HEK293 (cell line): ENCODE data around the gene TRAPPC3L.

Experiments used
- CTCF ChIA-PET: fragments of 350-600 bp; formaldehyde crosslinking; extraction: SDS; loops from one replicate; lab custom pipeline; 2021; ENCODE audit warnings: antibody characterized with exemption; lab: Yijun Ruan, JAX
- POLR2A ChIA-PET: fragments of 300-600 bp; formaldehyde crosslinking; extraction: SDS; loops from one replicate; lab custom pipeline; 2020; ENCODE audit warnings: antibody characterized with exemption, inconsistent platforms; lab: Yijun Ruan, JAX
- H3K27ac ChIP-seq: fragments of 200-500 bp; sonication (Bioruptor generic); 2 replicates; pipeline ENCODE4 v1.5.1; 2014; ENCODE audit warnings: low read depth, low read length, control low read depth, inconsistent platforms; ENCODE audit errors: extremely low read depth
- H3K36me3 ChIP-seq, 2 experiments: fragments of 200-500 bp in 1 of 2; sonication (Bioruptor generic) in 1 of 2; 1 replicate in 1 of 2; 2 replicates in 1 of 2; pipeline ENCODE4 v1.5.1; 2014 to 2017; ENCODE audit warnings: inconsistent platforms in 2 of 2, low read length in 2 of 2; ENCODE audit not compliant: control insufficient read depth in 2 of 2, insufficient read depth in 1 of 2
- H3K4me1 ChIP-seq: fragments of 200-500 bp; sonication (Bioruptor generic); 2 replicates; pipeline ENCODE4 v1.5.1; 2014; ENCODE audit warnings: mild to moderate bottlenecking, low read length, inconsistent platforms; ENCODE audit not compliant: control insufficient read depth, insufficient read depth
- H3K4me3 ChIP-seq: 2 replicates; pipeline ENCODE4 v1.5.1; 2011; ENCODE audit warnings: low read depth, mild to moderate bottlenecking, control low read depth, low read length, moderate library complexity
- H3K9me3 ChIP-seq: fragments of 200-500 bp; sonication (Bioruptor generic); 2 replicates; pipeline ENCODE4 v1.5.1; 2014; ENCODE audit warnings: low read depth, low read length, inconsistent platforms; ENCODE audit not compliant: control insufficient read depth, insufficient read depth
- HOXC10 ChIP-seq: sonication (generic); formaldehyde crosslinking; IDR thresholded peaks from 2 replicates; pipeline ENCODE4 v1.8.1; 2023; ENCODE audit warnings: mild to moderate bottlenecking, missing genetic modification reagents
- MEIS1 ChIP-seq: sonication (generic); formaldehyde crosslinking; IDR thresholded peaks from 2 replicates; pipeline ENCODE4 v1.8.1; 2022; ENCODE audit warnings: missing genetic modification reagents, mild to moderate bottlenecking, borderline replicate concordance
- MYNN ChIP-seq: fragments of 450-650 bp; formaldehyde crosslinking; IDR thresholded peaks from 2 replicates; pipeline ENCODE4 v1.5.1; 2016; ENCODE audit warnings: missing biosample characterization, missing genetic modification characterization, borderline replicate concordance
- SETDB1 ChIP-seq: IDR thresholded peaks from one replicate; pipeline ENCODE4 v1.6.1; 2017; ENCODE audit warnings: mild to moderate bottlenecking, low read length, moderate library complexity, mixed read lengths; ENCODE audit not compliant: insufficient read length
- TRIM28 ChIP-seq: IDR thresholded peaks from 2 replicates; pipeline ENCODE4 v1.6.1; 2011; ENCODE audit warnings: low read length, control low read depth, borderline replicate concordance
- ZBTB8A ChIP-seq: fragments of 450-650 bp; formaldehyde crosslinking; IDR thresholded peaks from 2 replicates; pipeline ENCODE4 v1.5.1; 2016; ENCODE audit warnings: missing biosample characterization, missing genetic modification characterization
- ZNF114 ChIP-seq: fragments of 450-650 bp; formaldehyde crosslinking; IDR thresholded peaks from 2 replicates; pipeline ENCODE4 v1.5.0; 2017; ENCODE audit warnings: missing biosample characterization, missing genetic modification characterization
- ZNF404 ChIP-seq: fragments of 450-650 bp; formaldehyde crosslinking; IDR thresholded peaks from 2 replicates; pipeline ENCODE4 v1.5.1; 2017; ENCODE audit warnings: missing biosample characterization, missing genetic modification characterization
- ZNF510 ChIP-seq: fragments of 450-650 bp; formaldehyde crosslinking; IDR thresholded peaks from 2 replicates; pipeline ENCODE4 v1.5.1; 2018; ENCODE audit warnings: mild to moderate bottlenecking, missing genetic modification characterization, missing biosample characterization; ENCODE audit not compliant: insufficient replicate concordance
- ZNF544 ChIP-seq: fragments of 450-650 bp; formaldehyde crosslinking; IDR thresholded peaks from 2 replicates; pipeline ENCODE4 v1.5.0; 2017; ENCODE audit warnings: missing biosample characterization, missing genetic modification characterization
- ZNF571 ChIP-seq: fragments of 450-650 bp; formaldehyde crosslinking; IDR thresholded peaks from 2 replicates; pipeline ENCODE4 v1.5.0; 2017; ENCODE audit warnings: missing biosample characterization, missing genetic modification characterization
- ZNF596 ChIP-seq: fragments of 450-650 bp; IDR thresholded peaks from 2 replicates; pipeline ENCODE4 v1.5.0; 2018; ENCODE audit warnings: missing biosample characterization, mild to moderate bottlenecking, missing genetic modification characterization, moderate library complexity
- ZNF623 ChIP-seq: fragments of 450-650 bp; formaldehyde crosslinking; IDR thresholded peaks from 2 replicates; pipeline ENCODE4 v1.5.1; 2016; ENCODE audit warnings: missing biosample characterization, missing genetic modification characterization
- ZNF626 ChIP-seq: fragments of 450-650 bp; sonication (Bioruptor Pico); formaldehyde crosslinking; IDR thresholded peaks from 2 replicates; pipeline ENCODE4 v1.5.1; 2018; ENCODE audit warnings: missing biosample characterization, missing genetic modification characterization, inconsistent platforms
- ZNF629 ChIP-seq: fragments of 450-650 bp; formaldehyde crosslinking; IDR thresholded peaks from 2 replicates; pipeline ENCODE4 v1.5.1; 2017; ENCODE audit warnings: missing biosample characterization, missing genetic modification characterization
- ZNF658 ChIP-seq: fragments of 450-650 bp; formaldehyde crosslinking; IDR thresholded peaks from 2 replicates; pipeline ENCODE4; 2016; ENCODE audit warnings: missing biosample characterization, missing genetic modification characterization
- ZNF670 ChIP-seq: fragments of 450-650 bp; formaldehyde crosslinking; IDR thresholded peaks from 2 replicates; pipeline ENCODE4 v1.5.1; 2016; ENCODE audit warnings: missing biosample characterization, missing genetic modification characterization, low read depth
- ZNF76 ChIP-seq: fragments of 450-650 bp; formaldehyde crosslinking; IDR thresholded peaks from 2 replicates; pipeline ENCODE4; 2016; ENCODE audit warnings: low read depth, missing biosample characterization, missing genetic modification characterization, borderline replicate concordance
- TF ChIP-seq, protein P1 (sequence below): fragments of 450-650 bp; IDR thresholded peaks from 2 replicates; pipeline ENCODE4 v1.5.1; 2018; ENCODE audit warnings: missing biosample characterization, mild to moderate bottlenecking, missing genetic modification characterization
- TF ChIP-seq, protein P2 (sequence below): fragments of 450-650 bp; formaldehyde crosslinking; IDR thresholded peaks from 2 replicates; pipeline ENCODE4 v1.5.1; 2016; ENCODE audit warnings: missing biosample characterization, missing genetic modification characterization, borderline replicate concordance
- TF ChIP-seq, protein P3 (sequence below): fragments of 450-650 bp; formaldehyde crosslinking; IDR thresholded peaks from 2 replicates; pipeline ENCODE4 v1.5.1; 2016; ENCODE audit warnings: missing biosample characterization, missing genetic modification characterization
- TF ChIP-seq, protein P4 (sequence below): IDR thresholded peaks from 2 replicates; pipeline ENCODE4 v1.6.1; 2011; ENCODE audit warnings: mild to moderate bottlenecking, low read depth, low read length, borderline replicate concordance
- TF ChIP-seq, protein P5 (sequence below): fragments of 450-650 bp; formaldehyde crosslinking; IDR thresholded peaks from 2 replicates; pipeline ENCODE4 v1.5.1; 2017; ENCODE audit warnings: missing biosample characterization, missing genetic modification characterization
- TF ChIP-seq, protein P6 (sequence below): sonication (generic); formaldehyde crosslinking; IDR thresholded peaks from 2 replicates; pipeline ENCODE4 v1.8.1; 2022; ENCODE audit warnings: mild to moderate bottlenecking, moderate library complexity, missing genetic modification reagents

TRAPPC3L gene

DNA sequence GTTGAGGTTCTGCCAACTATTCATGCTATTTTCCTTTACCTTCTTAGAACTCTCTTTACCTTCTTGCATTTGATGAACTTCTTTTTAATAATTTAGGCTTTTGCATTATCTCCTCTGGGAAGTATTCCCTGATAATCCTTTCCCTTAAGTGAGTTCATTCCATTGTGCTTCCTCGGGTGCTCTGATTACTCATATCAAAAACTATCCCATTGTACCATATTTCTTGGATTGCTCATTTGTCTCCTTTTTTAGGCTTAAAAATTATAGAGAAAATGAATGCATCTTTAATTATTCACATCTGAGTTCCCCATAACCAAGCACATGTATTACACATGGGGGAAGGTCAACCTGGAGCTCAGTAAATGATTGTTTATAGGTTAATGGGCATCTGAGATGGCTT is 10.6 kb upstream of the TRAPPC3L start (continued):
- no peak for TF ChIP-seq TRIM28
- no peak for TF ChIP-seq ZNF629 (tag by site-specific recombination)
- TF ChIP-seq ZNF596 (tag by site-specific recombination), result no peak
- TF ChIP-seq, protein P1, sequence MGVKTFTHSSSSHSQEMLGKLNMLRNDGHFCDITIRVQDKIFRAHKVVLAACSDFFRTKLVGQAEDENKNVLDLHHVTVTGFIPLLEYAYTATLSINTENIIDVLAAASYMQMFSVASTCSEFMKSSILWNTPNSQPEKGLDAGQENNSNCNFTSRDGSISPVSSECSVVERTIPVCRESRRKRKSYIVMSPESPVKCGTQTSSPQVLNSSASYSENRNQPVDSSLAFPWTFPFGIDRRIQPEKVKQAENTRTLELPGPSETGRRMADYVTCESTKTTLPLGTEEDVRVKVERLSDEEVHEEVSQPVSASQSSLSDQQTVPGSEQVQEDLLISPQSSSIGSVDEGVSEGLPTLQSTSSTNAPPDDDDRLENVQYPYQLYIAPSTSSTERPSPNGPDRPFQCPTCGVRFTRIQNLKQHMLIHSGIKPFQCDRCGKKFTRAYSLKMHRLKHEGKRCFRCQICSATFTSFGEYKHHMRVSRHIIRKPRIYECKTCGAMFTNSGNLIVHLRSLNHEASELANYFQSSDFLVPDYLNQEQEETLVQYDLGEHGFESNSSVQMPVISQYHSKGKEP, result no peak
- TF ChIP-seq HOXC10 (CRISPR knock-in tag), result no peak
- TF ChIP-seq, protein P2, sequence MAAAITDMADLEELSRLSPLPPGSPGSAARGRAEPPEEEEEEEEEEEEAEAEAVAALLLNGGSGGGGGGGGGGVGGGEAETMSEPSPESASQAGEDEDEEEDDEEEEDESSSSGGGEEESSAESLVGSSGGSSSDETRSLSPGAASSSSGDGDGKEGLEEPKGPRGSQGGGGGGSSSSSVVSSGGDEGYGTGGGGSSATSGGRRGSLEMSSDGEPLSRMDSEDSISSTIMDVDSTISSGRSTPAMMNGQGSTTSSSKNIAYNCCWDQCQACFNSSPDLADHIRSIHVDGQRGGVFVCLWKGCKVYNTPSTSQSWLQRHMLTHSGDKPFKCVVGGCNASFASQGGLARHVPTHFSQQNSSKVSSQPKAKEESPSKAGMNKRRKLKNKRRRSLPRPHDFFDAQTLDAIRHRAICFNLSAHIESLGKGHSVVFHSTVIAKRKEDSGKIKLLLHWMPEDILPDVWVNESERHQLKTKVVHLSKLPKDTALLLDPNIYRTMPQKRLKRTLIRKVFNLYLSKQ (tag by site-specific recombination), result no peak
- no peak for TF ChIP-seq ZNF670 (tag by site-specific recombination)
- TF ChIP-seq, protein P3, sequence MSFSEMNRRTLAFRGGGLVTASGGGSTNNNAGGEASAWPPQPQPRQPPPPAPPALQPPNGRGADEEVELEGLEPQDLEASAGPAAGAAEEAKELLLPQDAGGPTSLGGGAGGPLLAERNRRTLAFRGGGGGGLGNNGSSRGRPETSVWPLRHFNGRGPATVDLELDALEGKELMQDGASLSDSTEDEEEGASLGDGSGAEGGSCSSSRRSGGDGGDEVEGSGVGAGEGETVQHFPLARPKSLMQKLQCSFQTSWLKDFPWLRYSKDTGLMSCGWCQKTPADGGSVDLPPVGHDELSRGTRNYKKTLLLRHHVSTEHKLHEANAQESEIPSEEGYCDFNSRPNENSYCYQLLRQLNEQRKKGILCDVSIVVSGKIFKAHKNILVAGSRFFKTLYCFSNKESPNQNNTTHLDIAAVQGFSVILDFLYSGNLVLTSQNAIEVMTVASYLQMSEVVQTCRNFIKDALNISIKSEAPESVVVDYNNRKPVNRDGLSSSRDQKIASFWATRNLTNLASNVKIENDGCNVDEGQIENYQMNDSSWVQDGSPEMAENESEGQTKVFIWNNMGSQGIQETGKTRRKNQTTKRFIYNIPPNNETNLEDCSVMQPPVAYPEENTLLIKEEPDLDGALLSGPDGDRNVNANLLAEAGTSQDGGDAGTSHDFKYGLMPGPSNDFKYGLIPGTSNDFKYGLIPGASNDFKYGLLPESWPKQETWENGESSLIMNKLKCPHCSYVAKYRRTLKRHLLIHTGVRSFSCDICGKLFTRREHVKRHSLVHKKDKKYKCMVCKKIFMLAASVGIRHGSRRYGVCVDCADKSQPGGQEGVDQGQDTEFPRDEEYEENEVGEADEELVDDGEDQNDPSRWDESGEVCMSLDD, result no peak
- no peak for TF ChIP-seq ZNF76 (tag by site-specific recombination)
- no peak for TF ChIP-seq ZNF623 (tag by site-specific recombination)
- TF ChIP-seq ZNF510 (tag by site-specific recombination), result no peak

DNA sequence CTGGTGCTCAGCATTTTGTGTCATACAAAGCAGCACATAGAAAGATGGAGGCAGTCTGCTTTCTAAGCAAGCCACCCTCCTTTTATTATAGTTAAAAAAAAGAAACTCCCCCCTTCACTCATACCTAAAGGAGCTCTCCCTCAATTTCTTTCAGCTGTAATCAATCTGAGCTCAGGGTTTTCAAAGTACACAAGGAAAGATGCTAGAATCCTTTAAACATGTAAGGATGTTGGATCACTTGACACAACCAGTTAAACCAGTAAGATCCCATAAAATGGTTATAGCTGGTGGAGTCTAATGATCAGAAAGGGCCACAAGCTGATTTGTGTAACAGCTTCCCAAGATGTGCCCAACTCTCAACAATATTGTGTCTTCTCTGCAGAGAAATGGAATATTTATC is 8.0 kb upstream of the TRAPPC3L start, which contains the start of gene CALHM4:
TSS of gene CALHM4 (plus strand) at position 301 of the 400 bp plus-strand sequence. CDS start at position 344, 43 bp downstream.
- CTCF ChIA-PET, result interaction anchor here (0.6 to 3.3 kb wide), 6 partner anchors 8 to 285 kb away, joined by 3 to 15 read pairs (median 8); no protein-coding TSS in a partner anchor
- TF ChIP-seq ZNF114 (no peak), MEIS1 (no peak), ZNF658 (tag by site-specific recombination) (no peak), MYNN (tag by site-specific recombination) (no peak), ZNF626 (tag by site-specific recombination) (no peak), ZNF404 (no peak), SETDB1 (no peak), ZNF571 (tag by site-specific recombination) (no peak), ZNF544 (tag by site-specific recombination) (no peak), ZBTB8A (tag by site-specific recombination) (no peak)
- TF ChIP-seq, protein P4, sequence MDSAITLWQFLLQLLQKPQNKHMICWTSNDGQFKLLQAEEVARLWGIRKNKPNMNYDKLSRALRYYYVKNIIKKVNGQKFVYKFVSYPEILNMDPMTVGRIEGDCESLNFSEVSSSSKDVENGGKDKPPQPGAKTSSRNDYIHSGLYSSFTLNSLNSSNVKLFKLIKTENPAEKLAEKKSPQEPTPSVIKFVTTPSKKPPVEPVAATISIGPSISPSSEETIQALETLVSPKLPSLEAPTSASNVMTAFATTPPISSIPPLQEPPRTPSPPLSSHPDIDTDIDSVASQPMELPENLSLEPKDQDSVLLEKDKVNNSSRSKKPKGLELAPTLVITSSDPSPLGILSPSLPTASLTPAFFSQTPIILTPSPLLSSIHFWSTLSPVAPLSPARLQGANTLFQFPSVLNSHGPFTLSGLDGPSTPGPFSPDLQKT, result no peak
- TF ChIP-seq, protein P2 (tag by site-specific recombination), result no peak
- TF ChIP-seq, protein P5, sequence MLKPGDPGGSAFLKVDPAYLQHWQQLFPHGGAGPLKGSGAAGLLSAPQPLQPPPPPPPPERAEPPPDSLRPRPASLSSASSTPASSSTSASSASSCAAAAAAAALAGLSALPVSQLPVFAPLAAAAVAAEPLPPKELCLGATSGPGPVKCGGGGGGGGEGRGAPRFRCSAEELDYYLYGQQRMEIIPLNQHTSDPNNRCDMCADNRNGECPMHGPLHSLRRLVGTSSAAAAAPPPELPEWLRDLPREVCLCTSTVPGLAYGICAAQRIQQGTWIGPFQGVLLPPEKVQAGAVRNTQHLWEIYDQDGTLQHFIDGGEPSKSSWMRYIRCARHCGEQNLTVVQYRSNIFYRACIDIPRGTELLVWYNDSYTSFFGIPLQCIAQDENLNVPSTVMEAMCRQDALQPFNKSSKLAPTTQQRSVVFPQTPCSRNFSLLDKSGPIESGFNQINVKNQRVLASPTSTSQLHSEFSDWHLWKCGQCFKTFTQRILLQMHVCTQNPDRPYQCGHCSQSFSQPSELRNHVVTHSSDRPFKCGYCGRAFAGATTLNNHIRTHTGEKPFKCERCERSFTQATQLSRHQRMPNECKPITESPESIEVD (tag by site-specific recombination), result no peak
- TF ChIP-seq, protein P6, sequence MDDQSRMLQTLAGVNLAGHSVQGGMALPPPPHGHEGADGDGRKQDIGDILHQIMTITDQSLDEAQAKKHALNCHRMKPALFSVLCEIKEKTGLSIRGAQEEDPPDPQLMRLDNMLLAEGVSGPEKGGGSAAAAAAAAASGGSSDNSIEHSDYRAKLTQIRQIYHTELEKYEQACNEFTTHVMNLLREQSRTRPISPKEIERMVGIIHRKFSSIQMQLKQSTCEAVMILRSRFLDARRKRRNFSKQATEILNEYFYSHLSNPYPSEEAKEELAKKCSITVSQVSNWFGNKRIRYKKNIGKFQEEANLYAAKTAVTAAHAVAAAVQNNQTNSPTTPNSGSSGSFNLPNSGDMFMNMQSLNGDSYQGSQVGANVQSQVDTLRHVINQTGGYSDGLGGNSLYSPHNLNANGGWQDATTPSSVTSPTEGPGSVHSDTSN, result no peak

More for the DNA sequence above, 8.0 kb upstream of the TRAPPC3L start, which contains the start of gene CALHM4:
- H3K9me3 ChIP-seq, result no peaks in the 10 kb centered on the region
- no peak within 1 kb of the TSS for H3K27ac ChIP-seq
- no peaks in the 10 kb centered on the region for H3K36me3 ChIP-seq
- POLR2A ChIA-PET, result interaction anchor here (1.1 kb wide), 1 partner anchor 17 kb away, joined by 3 read pairs; the partner anchor contains the start of gene RWDD1
- H3K4me1 ChIP-seq, result peaks cover 4% of the 10 kb centered on the region; the same call in 1 of the 2 replicates
- no peak within 1 kb of the TSS for H3K4me3 ChIP-seq
